SK-N-SH (cell line): Measurements from ENCODE around the gene CDH9.

ENCODE experiments used
- EP300 ChIP-seq, 2 experiments: IDR thresholded peaks; 2 replicates each; pipeline versions ENCODE4 v1.4.0 to v1.6.1; 2012; ENCODE audit warnings: borderline replicate concordance in 1 of 2, low read depth in 1 of 2, low read length in 1 of 2
- GABPA ChIP-seq: IDR thresholded peaks from 2 replicates; pipeline ENCODE4 v1.4.0; 2012; ENCODE audit warnings: low read depth, mild to moderate bottlenecking
- JUND ChIP-seq: IDR thresholded peaks from 2 replicates; pipeline ENCODE4 v1.4.0; 2012
- POLR2AphosphoS5 ChIP-seq: IDR thresholded peaks from 2 replicates; pipeline ENCODE4 v1.6.1; 2012; ENCODE audit warnings: low read depth, low read length
- RXRA ChIP-seq: IDR thresholded peaks from 2 replicates; pipeline ENCODE4 v1.4.0; 2012; ENCODE audit warnings: low read depth, mild to moderate bottlenecking, borderline replicate concordance
- YY1 ChIP-seq: IDR thresholded peaks from 2 replicates; pipeline ENCODE4 v1.4.0; 2012; ENCODE audit warnings: low read depth, mild to moderate bottlenecking
- TF ChIP-seq, protein P1 (sequence below): fragments of 150-350 bp; IDR thresholded peaks from 2 replicates; pipeline ENCODE4 v1.6.1; 2016; ENCODE audit warnings: mild to moderate bottlenecking, low read depth, low read length
- TF ChIP-seq, protein P2 (sequence below): IDR thresholded peaks from 2 replicates; pipeline ENCODE4 v1.4.0; 2012; ENCODE audit warnings: low read depth
- TF ChIP-seq, protein P3 (sequence below): fragments of 200-600 bp; sonication (generic); IDR thresholded peaks from 2 replicates; pipeline ENCODE4 v1.6.1; 2017; ENCODE audit warnings: antibody characterized with exemption, mild to moderate bottlenecking, moderate library complexity
- TF ChIP-seq, protein P4 (sequence below): IDR thresholded peaks from 2 replicates; pipeline ENCODE4; 2012

DNA sequence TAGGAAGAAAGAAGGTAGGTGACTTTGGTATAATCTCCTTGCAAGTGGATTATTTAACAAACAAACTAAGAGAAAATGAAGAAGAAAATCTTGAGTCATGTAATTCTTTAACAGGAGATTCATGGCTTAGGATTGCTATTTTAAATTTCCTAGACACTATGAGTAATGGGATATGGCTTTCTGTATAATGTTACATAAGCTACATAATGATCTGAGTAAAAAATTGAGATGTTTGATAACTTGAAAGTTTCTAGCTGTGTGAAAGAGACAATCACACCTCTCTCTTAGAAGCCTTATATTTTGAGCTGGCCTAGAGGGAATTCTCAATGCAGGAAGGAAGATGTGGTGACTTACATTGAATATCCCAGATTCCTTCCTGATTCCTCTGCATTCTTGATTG, 92.5 kb downstream of the CDH9 start:
- TF ChIP-seq, protein P1, sequence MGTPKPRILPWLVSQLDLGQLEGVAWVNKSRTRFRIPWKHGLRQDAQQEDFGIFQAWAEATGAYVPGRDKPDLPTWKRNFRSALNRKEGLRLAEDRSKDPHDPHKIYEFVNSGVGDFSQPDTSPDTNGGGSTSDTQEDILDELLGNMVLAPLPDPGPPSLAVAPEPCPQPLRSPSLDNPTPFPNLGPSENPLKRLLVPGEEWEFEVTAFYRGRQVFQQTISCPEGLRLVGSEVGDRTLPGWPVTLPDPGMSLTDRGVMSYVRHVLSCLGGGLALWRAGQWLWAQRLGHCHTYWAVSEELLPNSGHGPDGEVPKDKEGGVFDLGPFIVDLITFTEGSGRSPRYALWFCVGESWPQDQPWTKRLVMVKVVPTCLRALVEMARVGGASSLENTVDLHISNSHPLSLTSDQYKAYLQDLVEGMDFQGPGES: no peak
- TF ChIP-seq POLR2AphosphoS5 (no peak), EP300 (IDR thresholded peaks at IDR 0.05; ENCODE audit: borderline replicate concordance in 1 of 2, low read depth in 1 of 2, low read length in 1 of 2) (no peak), RXRA (no peak), GABPA (no peak), YY1 (no peak), JUND (no peak)
- TF ChIP-seq, protein P2, sequence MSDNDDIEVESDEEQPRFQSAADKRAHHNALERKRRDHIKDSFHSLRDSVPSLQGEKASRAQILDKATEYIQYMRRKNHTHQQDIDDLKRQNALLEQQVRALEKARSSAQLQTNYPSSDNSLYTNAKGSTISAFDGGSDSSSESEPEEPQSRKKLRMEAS: no peak
- TF ChIP-seq, protein P3, sequence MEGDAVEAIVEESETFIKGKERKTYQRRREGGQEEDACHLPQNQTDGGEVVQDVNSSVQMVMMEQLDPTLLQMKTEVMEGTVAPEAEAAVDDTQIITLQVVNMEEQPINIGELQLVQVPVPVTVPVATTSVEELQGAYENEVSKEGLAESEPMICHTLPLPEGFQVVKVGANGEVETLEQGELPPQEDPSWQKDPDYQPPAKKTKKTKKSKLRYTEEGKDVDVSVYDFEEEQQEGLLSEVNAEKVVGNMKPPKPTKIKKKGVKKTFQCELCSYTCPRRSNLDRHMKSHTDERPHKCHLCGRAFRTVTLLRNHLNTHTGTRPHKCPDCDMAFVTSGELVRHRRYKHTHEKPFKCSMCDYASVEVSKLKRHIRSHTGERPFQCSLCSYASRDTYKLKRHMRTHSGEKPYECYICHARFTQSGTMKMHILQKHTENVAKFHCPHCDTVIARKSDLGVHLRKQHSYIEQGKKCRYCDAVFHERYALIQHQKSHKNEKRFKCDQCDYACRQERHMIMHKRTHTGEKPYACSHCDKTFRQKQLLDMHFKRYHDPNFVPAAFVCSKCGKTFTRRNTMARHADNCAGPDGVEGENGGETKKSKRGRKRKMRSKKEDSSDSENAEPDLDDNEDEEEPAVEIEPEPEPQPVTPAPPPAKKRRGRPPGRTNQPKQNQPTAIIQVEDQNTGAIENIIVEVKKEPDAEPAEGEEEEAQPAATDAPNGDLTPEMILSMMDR: no peak
- TF ChIP-seq, protein P4, sequence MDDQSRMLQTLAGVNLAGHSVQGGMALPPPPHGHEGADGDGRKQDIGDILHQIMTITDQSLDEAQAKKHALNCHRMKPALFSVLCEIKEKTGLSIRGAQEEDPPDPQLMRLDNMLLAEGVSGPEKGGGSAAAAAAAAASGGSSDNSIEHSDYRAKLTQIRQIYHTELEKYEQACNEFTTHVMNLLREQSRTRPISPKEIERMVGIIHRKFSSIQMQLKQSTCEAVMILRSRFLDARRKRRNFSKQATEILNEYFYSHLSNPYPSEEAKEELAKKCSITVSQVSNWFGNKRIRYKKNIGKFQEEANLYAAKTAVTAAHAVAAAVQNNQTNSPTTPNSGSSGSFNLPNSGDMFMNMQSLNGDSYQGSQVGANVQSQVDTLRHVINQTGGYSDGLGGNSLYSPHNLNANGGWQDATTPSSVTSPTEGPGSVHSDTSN: no peak
